BJ (cell line): ENCODE results near the gene PLIN5. TPM values are rescaled to one million over a fixed set of nuclear protein-coding genes. Genes with fewer than 3 reads are reported as not detected.

Experiments
- CTCF ChIA-PET: fragments of 350-600 bp; formaldehyde crosslinking; extraction: SDS; loops from one replicate; lab custom pipeline; 2021; ENCODE audit warnings: antibody characterized with exemption, inconsistent platforms; lab: Yijun Ruan, JAX
- POLR2A ChIA-PET: fragments of 300-600 bp; sonication (Branson Sonifier 250); formaldehyde crosslinking; extraction: SDS; loops from one replicate; lab custom pipeline; 2021; ENCODE audit warnings: antibody characterized with exemption; lab: Charles Lee
- DNase-seq: peaks from one replicate; pipeline ENCODE4 v3.0.0-alpha.2; 2011; ENCODE audit warnings: low read depth
- H3K27me3 ChIP-seq: 2 replicates; pipeline ENCODE4 v1.6.0; 2011; ENCODE audit warnings: low read length; ENCODE audit not compliant: control insufficient read depth, insufficient read depth
- H3K36me3 ChIP-seq: 2 replicates; pipeline ENCODE4 v1.5.1; 2011; ENCODE audit warnings: low read length; ENCODE audit not compliant: control insufficient read depth, insufficient read depth
- H3K4me3 ChIP-seq: 2 replicates; pipeline ENCODE4 v1.5.1; 2011; ENCODE audit warnings: low read depth, mild to moderate bottlenecking, control low read depth, low read length
- polyA plus RNA-seq: library from polyadenylated mRNA; depleted of rRNA; stranded (reverse); fragments of >200 nt; gene quantifications from 2 replicates; pipeline ENCODE4 v1.2.3, GENCODE V29; 2011
- TF ChIP-seq, protein P1 (sequence below): IDR thresholded peaks from 2 replicates; pipeline ENCODE4 v1.5.1; 2011; ENCODE audit warnings: low read depth, mild to moderate bottlenecking, control low read depth, inconsistent platforms, low read length, moderate library complexity; ENCODE audit not compliant: insufficient read depth

Gene PLIN5
- polyA plus RNA-seq, 1 experiment: not detected

- ChIA-PET POLR2A (no interaction called here), CTCF (interaction anchor here (0.6 to 6.5 kb wide), 28 partner anchors 10 to 292 kb away, joined by 3 to 84 read pairs (median 3); partner anchors contain the start of genes CHAF1A, LRG1, PLIN5 and YJU2)
- no peak overlapping the region for H3K4me3 ChIP-seq
- peaks cover 5% of the 10 kb centered on the region for H3K27me3 ChIP-seq
- H3K36me3 ChIP-seq: no peaks in the 10 kb centered on the region
- TF ChIP-seq, protein P1, sequence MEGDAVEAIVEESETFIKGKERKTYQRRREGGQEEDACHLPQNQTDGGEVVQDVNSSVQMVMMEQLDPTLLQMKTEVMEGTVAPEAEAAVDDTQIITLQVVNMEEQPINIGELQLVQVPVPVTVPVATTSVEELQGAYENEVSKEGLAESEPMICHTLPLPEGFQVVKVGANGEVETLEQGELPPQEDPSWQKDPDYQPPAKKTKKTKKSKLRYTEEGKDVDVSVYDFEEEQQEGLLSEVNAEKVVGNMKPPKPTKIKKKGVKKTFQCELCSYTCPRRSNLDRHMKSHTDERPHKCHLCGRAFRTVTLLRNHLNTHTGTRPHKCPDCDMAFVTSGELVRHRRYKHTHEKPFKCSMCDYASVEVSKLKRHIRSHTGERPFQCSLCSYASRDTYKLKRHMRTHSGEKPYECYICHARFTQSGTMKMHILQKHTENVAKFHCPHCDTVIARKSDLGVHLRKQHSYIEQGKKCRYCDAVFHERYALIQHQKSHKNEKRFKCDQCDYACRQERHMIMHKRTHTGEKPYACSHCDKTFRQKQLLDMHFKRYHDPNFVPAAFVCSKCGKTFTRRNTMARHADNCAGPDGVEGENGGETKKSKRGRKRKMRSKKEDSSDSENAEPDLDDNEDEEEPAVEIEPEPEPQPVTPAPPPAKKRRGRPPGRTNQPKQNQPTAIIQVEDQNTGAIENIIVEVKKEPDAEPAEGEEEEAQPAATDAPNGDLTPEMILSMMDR: peak; percentile 89
- DNase-seq: no peak
These were observed 10.0 kb downstream of the PLIN5 start for GRCh38 chr19:4524808-4525562.

DNA sequence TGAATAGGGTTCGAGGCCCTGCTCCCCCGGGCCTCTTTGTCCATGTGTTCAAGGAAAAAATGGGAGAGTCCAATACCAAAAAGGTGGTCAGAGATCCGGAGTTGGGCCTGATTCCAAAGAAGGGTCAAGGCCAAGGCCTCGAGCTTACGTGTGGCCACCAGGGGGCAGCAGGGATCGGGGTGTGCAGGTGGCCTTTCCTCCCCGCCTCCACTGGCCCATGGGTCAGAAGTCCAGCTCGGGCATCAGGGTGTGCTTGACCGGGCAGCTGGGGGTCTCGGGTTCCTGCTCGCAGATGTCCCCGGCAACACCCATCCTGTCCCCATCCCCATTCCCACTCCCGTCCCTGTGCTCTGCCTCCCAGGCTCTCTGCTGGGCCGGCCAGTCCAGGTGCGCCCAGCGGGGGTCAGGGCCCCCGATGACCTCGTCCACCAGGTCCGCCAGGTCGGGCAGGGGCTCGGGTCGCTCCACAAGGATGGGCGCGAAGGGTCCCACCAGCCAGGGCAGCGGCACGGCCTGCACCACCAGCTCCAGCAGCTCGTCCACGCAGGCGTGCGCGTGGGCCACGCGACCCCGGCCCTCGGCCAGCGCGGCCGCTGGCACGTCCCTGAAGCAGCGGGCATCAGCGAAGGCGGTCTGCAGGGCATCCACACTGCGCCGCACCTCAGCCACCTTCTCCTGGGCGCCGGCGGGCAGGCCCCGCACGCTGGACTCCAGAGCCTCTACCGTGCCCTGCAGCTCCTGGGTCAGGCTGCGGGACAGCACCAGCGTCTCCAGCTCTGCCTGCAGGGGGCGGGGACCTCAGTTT is 11.5 kb downstream of the PLIN5 start:
- H3K4me3 ChIP-seq: no peak overlapping the region
- POLR2A ChIA-PET: no interaction called here
- DNase-seq: no peak
- no peaks in the 10 kb centered on the region for H3K36me3 ChIP-seq
- peaks cover 1% of the 10 kb centered on the region for H3K27me3 ChIP-seq
- TF ChIP-seq, protein P1: peak; percentile 73
- CTCF ChIA-PET: interaction anchor here (0.8 to 6.5 kb wide), 19 partner anchors 8 to 267 kb away, joined by 3 to 84 read pairs (median 4); partner anchors contain the start of genes LRG1 and PLIN5

DNA sequence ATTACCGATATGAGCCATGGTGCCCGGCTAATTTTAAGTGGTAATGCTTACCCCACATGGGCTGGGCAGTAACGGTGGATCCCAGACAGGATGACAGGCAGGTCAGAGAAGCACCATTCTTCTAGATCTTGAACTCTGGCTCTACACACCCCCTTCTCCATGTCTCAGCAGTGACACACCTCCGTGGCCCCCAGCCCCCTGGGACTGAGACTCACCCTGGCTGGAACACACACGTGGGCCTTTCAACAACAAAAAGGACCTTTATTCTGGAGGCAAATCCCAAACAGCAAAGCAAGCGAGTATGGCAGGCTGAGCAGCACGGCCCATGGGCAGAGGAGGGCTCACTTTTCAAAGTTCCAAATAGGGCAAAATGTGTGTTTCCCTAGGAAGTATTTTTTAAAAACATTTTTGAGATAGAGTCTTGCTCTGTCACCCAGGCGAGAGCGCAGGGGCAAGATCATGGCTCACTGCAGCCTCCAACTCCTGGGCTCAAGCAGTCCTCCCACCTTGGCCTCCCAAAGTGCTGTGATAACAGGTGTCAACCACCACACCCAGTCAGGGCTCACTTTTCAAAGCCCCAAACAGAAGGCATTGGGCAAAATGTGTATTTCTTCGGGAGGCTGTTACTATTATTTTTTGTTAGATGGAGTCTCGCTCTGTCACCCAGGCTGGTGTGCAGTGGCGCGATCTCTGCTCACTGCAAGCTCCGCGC is 12.6 kb downstream of the PLIN5 start:
- TF ChIP-seq, protein P1: no peak
- ChIA-PET POLR2A (no interaction called here), CTCF (interaction anchor here (0.6 to 6.5 kb wide), 14 partner anchors 7 to 255 kb away, joined by 3 to 84 read pairs (median 6); partner anchors contain the start of genes LRG1 and PLIN5)
- no peak for DNase-seq
- H3K36me3 ChIP-seq: no peaks in the 10 kb centered on the region
- no peak overlapping the region for H3K4me3 ChIP-seq
- peaks cover 1% of the 10 kb centered on the region for H3K27me3 ChIP-seq

DNA sequence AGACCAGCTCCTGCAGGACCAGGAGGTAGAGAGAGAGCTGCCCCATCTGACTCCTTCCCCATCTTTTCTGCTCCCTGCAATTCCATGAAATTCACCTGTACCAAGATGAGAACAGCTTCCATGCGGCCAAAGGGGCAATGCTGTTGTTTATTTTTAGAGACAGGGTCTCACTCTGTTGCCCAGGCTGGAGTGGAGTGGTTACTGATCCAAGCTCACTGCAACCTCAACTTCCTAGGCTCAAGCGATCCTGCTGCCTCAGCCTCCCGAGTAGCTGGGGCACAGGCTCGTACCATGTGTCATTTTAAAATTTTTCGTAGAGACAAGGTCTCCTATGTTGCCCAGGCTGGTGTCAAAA is 13.2 kb downstream of the PLIN5 start:
- Histone ChIP-seq H3K27me3 (peaks cover 1% of the 10 kb centered on the region), H3K4me3 (no peak overlapping the region), H3K36me3 (no peaks in the 10 kb centered on the region)
- no peak for DNase-seq
- TF ChIP-seq, protein P1: no peak
- ChIA-PET POLR2A (no interaction called here), CTCF (interaction anchor here (0.6 to 6.5 kb wide), 4 partner anchors 13 to 245 kb away, joined by 3 to 84 read pairs (median 4); partner anchors contain the start of genes LRG1 and PLIN5)
